SK-N-SH treated with all-trans-retinoic acid at 6 μM for 48 hours (cell line): ENCODE results near the gene SKIL.

Experiments
- ARNTL ChIP-seq: fragments of 450-650 bp; formaldehyde crosslinking; IDR thresholded peaks from 2 replicates; pipeline ENCODE4 v1.5.0; 2020; ENCODE audit warnings: low read depth, mild to moderate bottlenecking, moderate library complexity, borderline replicate concordance
- CSRNP3 ChIP-seq: fragments of 250-450 bp; sonication (Bioruptor Pico); IDR thresholded peaks from 2 replicates; pipeline ENCODE4 v1.5.1; 2021; ENCODE audit warnings: mild to moderate bottlenecking, moderate library complexity
- ESRRG ChIP-seq: fragments of 250-450 bp; sonication (Bioruptor Pico); IDR thresholded peaks from 2 replicates; pipeline ENCODE4 v1.6.1; 2021; ENCODE audit warnings: mild to moderate bottlenecking
- OSR1 ChIP-seq: fragments of 250-450 bp; sonication (Bioruptor Pico); IDR thresholded peaks from 2 replicates; pipeline ENCODE4 v1.8.0; 2022; ENCODE audit warnings: moderate library complexity, mild to moderate bottlenecking, inconsistent platforms
- SNAI2 ChIP-seq: fragments of 250-450 bp; sonication (Bioruptor Pico); IDR thresholded peaks from 2 replicates; pipeline ENCODE4 v1.5.0; 2020; ENCODE audit warnings: mild to moderate bottlenecking, moderate library complexity

- no peak for TF ChIP-seq OSR1 (CRISPR knock-in tag)
- no peak for TF ChIP-seq ARNTL (CRISPR knock-in tag)
- no peak for TF ChIP-seq CSRNP3 (CRISPR knock-in tag)
- TF ChIP-seq ESRRG (CRISPR knock-in tag), result no peak
- TF ChIP-seq SNAI2 (CRISPR knock-in tag), result no peak
These were observed 3.4 kb downstream of the SKIL start for GRCh38 chr3:170360916-170361315.
